HL-60 (cell line): ENCODE results near the gene THAP12.

Experiments used
- CTCF ChIP-seq: IDR thresholded peaks from one replicate; pipeline ENCODE4 v1.5.1; 2011; ENCODE audit warnings: low read length, control low read depth, inconsistent platforms; ENCODE audit not compliant: insufficient read depth
- GABPA ChIP-seq: IDR thresholded peaks from 2 replicates; pipeline ENCODE4 v1.6.1; 2012; ENCODE audit warnings: low read depth
- POLR2AphosphoS5 ChIP-seq: IDR thresholded peaks from 2 replicates; pipeline ENCODE4 v1.6.1; 2012; ENCODE audit warnings: low read depth
- SPI1 ChIP-seq: IDR thresholded peaks from 2 replicates; pipeline ENCODE4 v1.6.1; 2012; ENCODE audit warnings: low read depth, mild to moderate bottlenecking, borderline replicate concordance

DNA sequence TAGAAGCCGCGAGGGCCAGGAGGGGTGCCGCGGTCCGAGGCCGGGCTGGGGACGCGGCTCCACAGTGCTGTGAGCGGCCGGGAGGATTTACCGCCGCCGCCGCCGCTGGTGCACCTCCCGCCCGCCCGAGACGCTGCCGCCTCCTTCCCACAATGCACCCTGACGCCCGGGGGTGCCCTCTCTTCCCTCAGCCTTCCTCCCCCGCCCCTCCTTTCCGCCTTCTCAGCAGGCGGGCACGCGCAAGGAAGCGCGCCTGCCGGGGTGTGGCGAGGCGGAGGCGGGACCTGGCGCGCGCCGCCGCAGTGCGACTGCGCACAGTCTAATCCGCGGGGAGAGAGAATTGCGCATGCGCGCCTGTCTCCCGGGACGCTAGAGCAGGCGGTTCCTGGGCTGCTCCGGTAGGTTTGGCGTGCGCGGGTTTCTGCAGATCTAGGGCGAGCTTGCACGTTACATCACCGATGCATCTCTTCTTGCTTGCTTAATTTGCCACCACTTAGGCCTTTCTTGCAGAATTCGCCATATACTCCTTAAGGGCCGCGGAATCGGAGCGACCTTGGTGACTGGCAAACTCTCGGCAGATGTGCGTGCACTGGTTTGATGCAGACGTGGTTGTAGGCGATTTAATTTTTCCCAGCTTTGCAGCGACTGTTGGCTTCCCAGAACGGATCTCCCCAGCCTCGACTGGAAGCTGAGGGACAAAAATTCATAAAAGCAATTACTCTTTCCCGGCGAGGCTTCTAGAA, at the start of gene THAP12, which contains the start of gene GVQW3:
- TF ChIP-seq CTCF (no peak), GABPA (no peak), SPI1 (peak; percentile 57; the same call in 1 of the 2 replicates), POLR2AphosphoS5 (peak; percentile 66)
